Breast epithelium (tissue), 4 donors: Measurements from ENCODE around the gene RNF126. TPM values are rescaled to one million over a fixed set of nuclear protein-coding genes. Genes with fewer than 3 reads are reported as not detected.
"Not testable (repeated sequence)": the region's sequence is repeated elsewhere in the genome, so short reads cannot be mapped to it uniquely, and the experiment has no call there.

Source experiments
- DNase-seq, 2 donors: peaks; one replicate each; pipeline ENCODE4 v3.0.0-alpha.2; 2019; ENCODE audit warnings: low spot score in 2 of 2
- H3K27ac ChIP-seq, 2 donors: fragments of 200-600 bp; sonication (generic) in 1 of 2; one replicate each; pipeline ENCODE4 v1.5.1; 2016 to 2019; ENCODE audit warnings: mild to moderate bottlenecking in 1 of 2
- H3K27me3 ChIP-seq, 2 donors: fragments of 200-600 bp; sonication (generic) in 1 of 2; one replicate each; pipeline versions ENCODE4 v1.5.1 to v1.6.0; 2017 to 2019; ENCODE audit warnings: control low read depth in 1 of 2, mild to moderate bottlenecking in 1 of 2
- H3K36me3 ChIP-seq: fragments of 200-600 bp; one replicate; pipeline ENCODE4 v1.5.1; 2019
- H3K4me1 ChIP-seq, 2 donors: fragments of 200-600 bp; sonication (generic); one replicate each; pipeline ENCODE4 v1.5.1; 2016 to 2019; ENCODE audit warnings: control low read depth in 1 of 2
- H3K4me3 ChIP-seq, 3 donors: fragments of 200-600 bp; sonication (generic); 1 replicate in 2 of 3; 2 replicates in 1 of 3; pipeline ENCODE4 v1.5.1; 2016 to 2019; ENCODE audit warnings: mild to moderate bottlenecking in 3 of 3, moderate library complexity in 2 of 3
- H3K9me3 ChIP-seq, 2 donors: fragments of 200-600 bp; sonication (generic) in 1 of 2; one replicate each; pipeline ENCODE4 v1.5.1; 2016 to 2019; ENCODE audit warnings: control low read depth in 1 of 2
- CTCF ChIP-seq, 3 donors: fragments of 450-650 bp; IDR thresholded peaks; one replicate each; pipeline ENCODE4 v1.5.1; 2016 to 2017; ENCODE audit warnings: antibody characterized with exemption in 3 of 3, mild to moderate bottlenecking in 3 of 3, moderate library complexity in 3 of 3
- POLR2A ChIP-seq: fragments of 450-650 bp; IDR thresholded peaks from one replicate; pipeline ENCODE4 v1.6.1; 2016; ENCODE audit warnings: antibody characterized with exemption, mild to moderate bottlenecking, moderate library complexity
- POLR2AphosphoS5 ChIP-seq, 3 donors: sonication (generic); formaldehyde crosslinking; IDR thresholded peaks; one replicate each; pipeline ENCODE4 v1.6.1; 2017; ENCODE audit warnings: antibody characterized with exemption in 3 of 3
- intact Hi-C: fragments of 100-400 bp; cut with DNase I; formaldehyde crosslinking; loops from one replicate; pipeline ENCODE4 v1.15.1; 2023; ENCODE audit warnings: low total_unique reads
- total RNA-seq, 3 donors: library from RNA; depleted of rRNA; stranded (reverse); fragments of >200 nt; gene quantifications; one replicate each; pipeline ENCODE4 v1.1.0, GENCODE V29; 2016

RNF126 gene
- total RNA-seq, 3 donors from 2014 or later: 41.1 to 46.5 (median 46.2) TPM

GRCh38 chr19:604355-604754 is 58.7 kb downstream of the RNF126 start:
- Histone ChIP-seq H3K4me1 (no peaks in the 10 kb centered on the region), H3K27ac (no peak overlapping the region), H3K4me3 (no peak overlapping the region), H3K36me3 (no peaks in the 10 kb centered on the region), H3K27me3 (no peaks in the 10 kb centered on the region), H3K9me3 (peaks cover 0 to 5% of the 10 kb centered on the region in 2 donors)
- intact Hi-C loops: no loop called here
- TF ChIP-seq CTCF (IDR thresholded peaks at IDR 0.05) (no peak), POLR2AphosphoS5 (IDR thresholded peaks at IDR 0.05) (no peak), POLR2A (no peak)
- no peak for DNase-seq

GRCh38 chr19:603779-604178 is 59.2 kb downstream of the RNF126 start:
- H3K4me3 ChIP-seq, H3K4me1 ChIP-seq, DNase-seq, H3K27ac ChIP-seq, intact Hi-C loops, H3K9me3 ChIP-seq, H3K27me3 ChIP-seq, H3K36me3 ChIP-seq: not testable (repeated sequence)

- H3K4me3 ChIP-seq, H3K27me3 ChIP-seq, H3K4me1 ChIP-seq, H3K27ac ChIP-seq, H3K9me3 ChIP-seq, H3K36me3 ChIP-seq, DNase-seq, intact Hi-C loops: not testable (repeated sequence)
Measured at GRCh38 chr19:603302-603639, 59.7 kb downstream of the RNF126 start.

GRCh38 chr19:602391-603301 is 60.4 kb downstream of the RNF126 start:
- Histone ChIP-seq H3K36me3 (no peaks in the 10 kb centered on the region), H3K4me1 (no peaks in the 10 kb centered on the region), H3K9me3 (peaks cover 0 to 5% of the 10 kb centered on the region in 2 donors), H3K27me3 (peaks cover 0 to 8% of the 10 kb centered on the region in 2 donors), H3K27ac (no peak overlapping the region), H3K4me3 (no peak overlapping the region)
- intact Hi-C loops: no loop called here
- DNase-seq: no peak
- TF ChIP-seq POLR2A (no peak), CTCF (IDR thresholded peaks at IDR 0.05) (no peak), POLR2AphosphoS5 (IDR thresholded peaks at IDR 0.05) (no peak)

GRCh38 chr19:601790-602189 is 61.2 kb downstream of the RNF126 start:
- H3K4me3 ChIP-seq: no peak overlapping the region
- H3K9me3 ChIP-seq: peaks cover 0 to 5% of the 10 kb centered on the region in 2 donors
- H3K27ac ChIP-seq: no peak overlapping the region
- peaks cover 0 to 11% of the 10 kb centered on the region in 2 donors for H3K27me3 ChIP-seq
- TF ChIP-seq CTCF (IDR thresholded peaks at IDR 0.05) (no peak), POLR2AphosphoS5 (IDR thresholded peaks at IDR 0.05) (no peak), POLR2A (no peak)
- no peak for DNase-seq
- no peaks in the 10 kb centered on the region for H3K4me1 ChIP-seq
- H3K36me3 ChIP-seq: no peaks in the 10 kb centered on the region
- intact Hi-C loops: no loop called here

- no peaks in the 10 kb centered on the region for H3K36me3 ChIP-seq
- peaks cover 0 to 11% of the 10 kb centered on the region in 2 donors for H3K27me3 ChIP-seq
- H3K27ac ChIP-seq: no peak overlapping the region
- DNase-seq: no peak
- peaks cover 0 to 5% of the 10 kb centered on the region in 2 donors for H3K9me3 ChIP-seq
- TF ChIP-seq POLR2A (no peak), POLR2AphosphoS5 (IDR thresholded peaks at IDR 0.05) (no peak), CTCF (IDR thresholded peaks at IDR 0.05) (no peak)
- no peaks in the 10 kb centered on the region for H3K4me1 ChIP-seq
- no peak overlapping the region for H3K4me3 ChIP-seq
- intact Hi-C loops: no loop called here
Measured at GRCh38 chr19:601310-601709, 61.7 kb downstream of the RNF126 start.

Other genes starting within 250 kb of the RNF126 start
- 10 to 100 TPM in 2 of 3 donors, 1 to 10 TPM in 1; 8.3 to 40.6 (median 21.8) TPM for gene SHC2, start 202.2 kb downstream of the RNF126 start, total RNA-seq
- under 1 TPM in 1 of 3 donors, not detected in 2; 0.66 TPM for gene MADCAM1, start 166.7 kb downstream of the RNF126 start, total RNA-seq
- 10 to 100 TPM; 77.7 to 98.9 (median 77.7) TPM for gene TPGS1, start 155.7 kb downstream of the RNF126 start, total RNA-seq
- 10 to 100 TPM; 44.6 to 69.5 (median 49.3) TPM for gene CDC34, start 131.5 kb downstream of the RNF126 start, total RNA-seq
- gene GZMM, start 119.2 kb downstream of the RNF126 start, total RNA-seq: 1 to 10 TPM in 1 of 3 donors, under 1 TPM in 1, not detected in 1; 0.33 to 1.1 TPM
- gene BSG, start 90.6 kb downstream of the RNF126 start, total RNA-seq: 100 to 1,000 TPM; 270 to 515 (median 282) TPM
- under 1 TPM in 2 of 3 donors, not detected in 1; under 0.01 to 0.44 TPM for gene HCN2, start 73.3 kb downstream of the RNF126 start, total RNA-seq
- gene POLRMT, start 29.7 kb downstream of the RNF126 start, total RNA-seq: 10 to 100 TPM; 21.9 to 34.7 (median 28.2) TPM
- gene FGF22, start 23.3 kb downstream of the RNF126 start, total RNA-seq: under 1 TPM in 2 of 3 donors, not detected in 1; 0.33 to 0.48 TPM
- gene FSTL3, start 13.2 kb upstream of the RNF126 start, total RNA-seq: 100 to 1,000 TPM in 2 of 3 donors, 10 to 100 TPM in 1; 37.8 to 198 (median 111) TPM
- not detected for gene PRSS57, start 32.2 kb upstream of the RNF126 start, total RNA-seq
- gene PALM, start 45.7 kb upstream of the RNF126 start, total RNA-seq: 10 to 100 TPM; 16.1 to 61.0 (median 35.1) TPM
- 1 to 10 TPM in 2 of 3 donors, under 1 TPM in 1; 0.16 to 3.6 (median 2.5) TPM for gene MISP, start 87.9 kb upstream of the RNF126 start, total RNA-seq
- gene PTBP1, start 134.2 kb upstream of the RNF126 start, total RNA-seq: 100 to 1,000 TPM in 2 of 3 donors, 10 to 100 TPM in 1; 92.0 to 147 (median 131) TPM
- gene PLPPR3, start 158.7 kb upstream of the RNF126 start, total RNA-seq: 1 to 10 TPM in 2 of 3 donors, not detected in 1; 6.9 to 9.1 TPM
- under 1 TPM in 1 of 3 donors, not detected in 2; 0.29 TPM for gene AZU1, start 164.6 kb upstream of the RNF126 start, total RNA-seq
- gene PRTN3, start 177.8 kb upstream of the RNF126 start, total RNA-seq: 1 to 10 TPM in 1 of 3 donors, under 1 TPM in 1, not detected in 1; 0.44 to 1.1 TPM
- 1 to 10 TPM in 2 of 3 donors, under 1 TPM in 1; 0.98 to 5.0 (median 1.0) TPM for gene ELANE, start 189.1 kb upstream of the RNF126 start, total RNA-seq
- 1,000 to 10,000 TPM in 1 of 3 donors, 100 to 1,000 TPM in 2; 345 to 6,770 (median 797) TPM for gene CFD, start 196.4 kb upstream of the RNF126 start, total RNA-seq
- gene MED16, start 230.0 kb upstream of the RNF126 start, total RNA-seq: 10 to 100 TPM; 14.9 to 33.1 (median 32.8) TPM
- not detected for gene RNU6-9, start 230.3 kb upstream of the RNF126 start, total RNA-seq